Naive thymus-derived CD8-positive, alpha-beta T cell (primary cell): ENCODE data around the gene CAMK4. TPM values are rescaled to one million over a fixed set of nuclear protein-coding genes. Genes with fewer than 3 reads are reported as not detected.
"Not testable (repeated sequence)": the region's sequence is repeated elsewhere in the genome, so short reads cannot be mapped to it uniquely, and the experiment has no call there.

Source experiments
- ATAC-seq, 2 donors: fragments of 150-1000 bp; cut with Tn5 transposase in 1 of 2; sonication (Bioruptor Pico), chemical (Tn5 transposase) in 1 of 2; 1 replicate in 1 of 2; 2 replicates in 1 of 2; pipeline ENCODE4 v1.10.0; 2021; ENCODE audit warnings: mild to moderate bottlenecking in 2 of 2, moderate library complexity in 2 of 2
- POLR2A ChIA-PET: fragments of 350-600 bp; sonication (Branson Sonifier 250); formaldehyde crosslinking; loops from one replicate; lab custom pipeline; 2021; ENCODE audit warnings: antibody characterized with exemption; lab: Charles Lee
- DNase-seq, 10 donors: peaks; one replicate each; pipeline versions ENCODE4 v3.0.0 to v3.0.0-alpha.2; 2020 to 2022
- H3K27ac Mint-ChIP-seq, 10 donors: one replicate each; pipeline ENCODE4 v1.8.0; 2020 to 2022; ENCODE audit warnings: mild to moderate bottlenecking in 10 of 10, mixed read lengths in 10 of 10, moderate library complexity in 4 of 10, inconsistent platforms in 1 of 10
- H3K27me3 Mint-ChIP-seq, 5 donors: one replicate each; pipeline ENCODE4 v1.8.0; 2021 to 2022; ENCODE audit warnings: mixed read lengths in 5 of 5
- H3K36me3 Mint-ChIP-seq, 3 donors: one replicate each; pipeline ENCODE4 v1.8.0; 2020 to 2022; ENCODE audit warnings: mixed read lengths in 3 of 3, mild to moderate bottlenecking in 2 of 3, inconsistent platforms in 1 of 3
- H3K4me1 Mint-ChIP-seq, 4 donors: one replicate each; pipeline ENCODE4 v1.8.0; 2021 to 2022; ENCODE audit warnings: mixed read lengths in 4 of 4
- H3K4me3 Mint-ChIP-seq, 10 donors: one replicate each; pipeline ENCODE4 v1.8.0; 2020 to 2022; ENCODE audit warnings: mild to moderate bottlenecking in 10 of 10, mixed read lengths in 10 of 10, moderate library complexity in 6 of 10, inconsistent platforms in 1 of 10
- H3K9me3 Mint-ChIP-seq, 9 donors: one replicate each; pipeline ENCODE4 v1.8.0; 2020 to 2022; ENCODE audit warnings: mixed read lengths in 9 of 9, mild to moderate bottlenecking in 3 of 9, inconsistent platforms in 1 of 9, moderate library complexity in 1 of 9
- polyA plus RNA-seq, 3 donors: library from polyadenylated mRNA; unstranded; fragments of 300-500 nt; fragmentation: Illumina TruSeq; gene quantifications; one replicate each; pipeline ENCODE4 v1.2.3, GENCODE V29; 2021
- total RNA-seq, 8 experiments: library from RNA in 2 of 8; stranded (reverse) in 2 of 8; gene quantifications; one replicate each; pipeline ENCODE4 v1.2.3 and lab custom pipeline; 2021 to 2026

Gene CAMK4
- total and polyA plus RNA-seq, 5 experiments from 2014 or later: 93.3 to 307 (median 134) TPM

- Mint-ChIP-seq H3K4me1 (peaks cover 5 to 18% (median 12%) of the 10 kb centered on the region in 4 donors), H3K9me3 (peaks cover 0 to 21% (median 7%) of the 10 kb centered on the region in 9 donors), H3K27ac (peak overlapping the region in 2 of 10 donors; percentile 4 to 9), H3K36me3 (peaks cover 40 to 79% (median 72%) of the 10 kb centered on the region in 3 donors)
- H3K27me3 Mint-ChIP-seq, DNase-seq, H3K4me3 Mint-ChIP-seq, ATAC-seq, POLR2A ChIA-PET: not testable (repeated sequence)
These were observed 185.1 kb downstream of the CAMK4 start for GRCh38 chr5:111409266-111409665.

- POLR2A ChIA-PET, ATAC-seq, DNase-seq, H3K27me3 Mint-ChIP-seq: not testable (repeated sequence)
- peaks cover 5 to 18% (median 14%) of the 10 kb centered on the region in 4 donors for H3K4me1 Mint-ChIP-seq
- peak overlapping the region in 4 of 10 donors; percentile 29 to 78 (median 44) for H3K27ac Mint-ChIP-seq
- peaks cover 0 to 21% (median 7%) of the 10 kb centered on the region in 9 donors for H3K9me3 Mint-ChIP-seq
- H3K36me3 Mint-ChIP-seq: peaks cover 35 to 78% (median 67%) of the 10 kb centered on the region in 3 donors
- peak overlapping the region in 1 of 10 donors; percentile 15 for H3K4me3 Mint-ChIP-seq
These were observed 185.9 kb downstream of the CAMK4 start for GRCh38 chr5:111410067-111410466.

- Mint-ChIP-seq H3K36me3 (peaks cover 39 to 72% (median 65%) of the 10 kb centered on the region in 3 donors), H3K27ac (peak overlapping the region in 2 of 10 donors; percentile 11 to 27), H3K4me3 (no peak overlapping the region), H3K27me3 (no peaks in the 10 kb centered on the region), H3K9me3 (peaks cover 0 to 15% (median 7%) of the 10 kb centered on the region in 9 donors), H3K4me1 (peaks cover 5 to 15% (median 12%) of the 10 kb centered on the region in 4 donors)
- no peak for ATAC-seq
- POLR2A ChIA-PET: no interaction called here
- DNase-seq: no peak
These were observed 187.1 kb downstream of the CAMK4 start for GRCh38 chr5:111411301-111411700.

GRCh38 chr5:111412593-111412992 lies 188.4 kb downstream of the CAMK4 start:
- H3K4me1 Mint-ChIP-seq: peaks cover 5 to 15% (median 11%) of the 10 kb centered on the region in 4 donors
- ATAC-seq: no peak
- peak overlapping the region in 2 of 10 donors; percentile 9 to 21 for H3K27ac Mint-ChIP-seq
- no peak overlapping the region for H3K4me3 Mint-ChIP-seq
- H3K27me3 Mint-ChIP-seq: no peaks in the 10 kb centered on the region
- no peak for DNase-seq
- peaks cover 0 to 15% (median 7%) of the 10 kb centered on the region in 9 donors for H3K9me3 Mint-ChIP-seq
- H3K36me3 Mint-ChIP-seq: peaks cover 40 to 64% (median 62%) of the 10 kb centered on the region in 3 donors
- POLR2A ChIA-PET: no interaction called here

GRCh38 chr5:111415053-111415452 lies 190.9 kb downstream of the CAMK4 start:
- DNase-seq: no peak
- H3K9me3 Mint-ChIP-seq: peaks cover 0 to 10% (median 7%) of the 10 kb centered on the region in 9 donors
- POLR2A ChIA-PET: no interaction called here
- H3K36me3 Mint-ChIP-seq: peaks cover 27 to 48% (median 46%) of the 10 kb centered on the region in 3 donors
- ATAC-seq: no peak
- H3K4me1 Mint-ChIP-seq: peaks cover 0 to 9% (median 4%) of the 10 kb centered on the region in 4 donors
- H3K27ac Mint-ChIP-seq: peak overlapping the region in 2 of 10 donors; percentile 23 to 44
- no peak overlapping the region for H3K4me3 Mint-ChIP-seq
- no peaks in the 10 kb centered on the region for H3K27me3 Mint-ChIP-seq

- POLR2A ChIA-PET: no interaction called here
- H3K27ac Mint-ChIP-seq: peak overlapping the region in 1 of 10 donors; percentile 33
- H3K36me3 Mint-ChIP-seq: peaks cover 8 to 60% (median 49%) of the 10 kb centered on the region in 3 donors
- ATAC-seq (no peak), DNase-seq (no peak)
- no peak overlapping the region for H3K4me3 Mint-ChIP-seq
- H3K27me3 Mint-ChIP-seq: no peaks in the 10 kb centered on the region
- peaks cover 0 to 24% (median 16%) of the 10 kb centered on the region in 4 donors for H3K4me1 Mint-ChIP-seq
- H3K9me3 Mint-ChIP-seq: peaks cover 0 to 10% (median 7%) of the 10 kb centered on the region in 9 donors
These were observed 198.1 kb downstream of the CAMK4 start for GRCh38 chr5:111422245-111422644.

GRCh38 chr5:111422747-111423720 lies 198.8 kb downstream of the CAMK4 start:
- Mint-ChIP-seq H3K4me3 (no peak overlapping the region), H3K9me3 (peaks cover 0 to 4% (median 2%) of the 10 kb centered on the region in 9 donors), H3K4me1 (peaks cover 4 to 27% (median 18%) of the 10 kb centered on the region in 4 donors), H3K27me3 (no peaks in the 10 kb centered on the region), H3K27ac (peak overlapping the region in 2 of 10 donors; percentile 16 to 54), H3K36me3 (peaks cover 2 to 58% (median 48%) of the 10 kb centered on the region in 3 donors)
- no peak for ATAC-seq
- no peak for DNase-seq
- POLR2A ChIA-PET: no interaction called here

GRCh38 chr5:111425205-111425604 lies 201.0 kb downstream of the CAMK4 start:
- H3K27me3 Mint-ChIP-seq: no peaks in the 10 kb centered on the region
- H3K27ac Mint-ChIP-seq: no peak overlapping the region

GRCh38 chr5:111427762-111428161 lies 203.6 kb downstream of the CAMK4 start:
- DNase-seq (no peak), ATAC-seq (no peak)
- peak overlapping the region in 7 of 10 donors; percentile 15 to 69 (median 43) for H3K27ac Mint-ChIP-seq
- peaks cover 0 to 16% (median 0%) of the 10 kb centered on the region in 9 donors for H3K9me3 Mint-ChIP-seq
- POLR2A ChIA-PET: no interaction called here
- H3K36me3 Mint-ChIP-seq: peaks cover 8 to 52% (median 37%) of the 10 kb centered on the region in 3 donors
- no peaks in the 10 kb centered on the region for H3K27me3 Mint-ChIP-seq
- H3K4me3 Mint-ChIP-seq: peak overlapping the region in 1 of 10 donors; percentile 24
- peaks cover 7 to 54% (median 40%) of the 10 kb centered on the region in 4 donors for H3K4me1 Mint-ChIP-seq

More at GRCh38 chr5:111425205-111425604, 201.0 kb downstream of the CAMK4 start:
- H3K36me3 Mint-ChIP-seq: peaks cover 8 to 60% (median 55%) of the 10 kb centered on the region in 3 donors
- ATAC-seq: no peak
- H3K4me1 Mint-ChIP-seq: peaks cover 16 to 44% (median 28%) of the 10 kb centered on the region in 4 donors
- peaks cover 0 to 10% (median 0%) of the 10 kb centered on the region in 9 donors for H3K9me3 Mint-ChIP-seq
- DNase-seq: no peak
- POLR2A ChIA-PET: no interaction called here
- H3K4me3 Mint-ChIP-seq: no peak overlapping the region

- DNase-seq: no peak
- peaks cover 8 to 22% (median 13%) of the 10 kb centered on the region in 3 donors for H3K36me3 Mint-ChIP-seq
- no peak overlapping the region for H3K4me3 Mint-ChIP-seq
- H3K27ac Mint-ChIP-seq: peak overlapping the region in 1 of 10 donors; percentile 15
- H3K9me3 Mint-ChIP-seq: peaks cover 0 to 16% (median 0%) of the 10 kb centered on the region in 9 donors
- no peak for ATAC-seq
- POLR2A ChIA-PET: no interaction called here
- H3K4me1 Mint-ChIP-seq: peaks cover 6 to 47% (median 39%) of the 10 kb centered on the region in 4 donors
- no peaks in the 10 kb centered on the region for H3K27me3 Mint-ChIP-seq
These were observed 208.8 kb downstream of the CAMK4 start for GRCh38 chr5:111432883-111433536.

- peaks cover 12 to 46% (median 33%) of the 10 kb centered on the region in 4 donors for H3K4me1 Mint-ChIP-seq
- POLR2A ChIA-PET: no interaction called here
These were observed 210.6 kb downstream of the CAMK4 start for GRCh38 chr5:111434800-111435199.

GRCh38 chr5:111439473-111440075 lies 215.4 kb downstream of the CAMK4 start:
- ATAC-seq (no peak), DNase-seq (no peak)
- no peaks in the 10 kb centered on the region for H3K9me3 Mint-ChIP-seq
- POLR2A ChIA-PET: no interaction called here
- H3K4me1 Mint-ChIP-seq: peaks cover 5 to 27% (median 25%) of the 10 kb centered on the region in 4 donors
- no peaks in the 10 kb centered on the region for H3K27me3 Mint-ChIP-seq
- H3K4me3 Mint-ChIP-seq: peak overlapping the region in 1 of 10 donors; percentile 10
- H3K27ac Mint-ChIP-seq: peak overlapping the region in 8 of 10 donors; percentile 18 to 81 (median 62)
- H3K36me3 Mint-ChIP-seq: peaks cover 0 to 42% (median 24%) of the 10 kb centered on the region in 3 donors

More at GRCh38 chr5:111434800-111435199, 210.6 kb downstream of the CAMK4 start:
- peak overlapping the region in 3 of 10 donors; percentile 21 to 57 (median 25) for H3K27ac Mint-ChIP-seq
- DNase-seq (no peak), ATAC-seq (no peak)
- H3K9me3 Mint-ChIP-seq: peaks cover 0 to 12% (median 0%) of the 10 kb centered on the region in 9 donors
- H3K27me3 Mint-ChIP-seq: no peaks in the 10 kb centered on the region
- H3K4me3 Mint-ChIP-seq: no peak overlapping the region
- H3K36me3 Mint-ChIP-seq: peaks cover 0 to 24% (median 20%) of the 10 kb centered on the region in 3 donors
